GM21723 (cell line): Measurements from ENCODE around the gene AP5B1.

Experiments
- ATAC-seq: cut with Tn5 transposase; IDR thresholded peaks from one replicate; pipeline ENCODE4 v1.9.1; 2021; ENCODE audit warnings: mild to moderate bottlenecking, moderate library complexity; ENCODE audit not compliant: unreplicated experiment

AP5B1 gene

DNA sequence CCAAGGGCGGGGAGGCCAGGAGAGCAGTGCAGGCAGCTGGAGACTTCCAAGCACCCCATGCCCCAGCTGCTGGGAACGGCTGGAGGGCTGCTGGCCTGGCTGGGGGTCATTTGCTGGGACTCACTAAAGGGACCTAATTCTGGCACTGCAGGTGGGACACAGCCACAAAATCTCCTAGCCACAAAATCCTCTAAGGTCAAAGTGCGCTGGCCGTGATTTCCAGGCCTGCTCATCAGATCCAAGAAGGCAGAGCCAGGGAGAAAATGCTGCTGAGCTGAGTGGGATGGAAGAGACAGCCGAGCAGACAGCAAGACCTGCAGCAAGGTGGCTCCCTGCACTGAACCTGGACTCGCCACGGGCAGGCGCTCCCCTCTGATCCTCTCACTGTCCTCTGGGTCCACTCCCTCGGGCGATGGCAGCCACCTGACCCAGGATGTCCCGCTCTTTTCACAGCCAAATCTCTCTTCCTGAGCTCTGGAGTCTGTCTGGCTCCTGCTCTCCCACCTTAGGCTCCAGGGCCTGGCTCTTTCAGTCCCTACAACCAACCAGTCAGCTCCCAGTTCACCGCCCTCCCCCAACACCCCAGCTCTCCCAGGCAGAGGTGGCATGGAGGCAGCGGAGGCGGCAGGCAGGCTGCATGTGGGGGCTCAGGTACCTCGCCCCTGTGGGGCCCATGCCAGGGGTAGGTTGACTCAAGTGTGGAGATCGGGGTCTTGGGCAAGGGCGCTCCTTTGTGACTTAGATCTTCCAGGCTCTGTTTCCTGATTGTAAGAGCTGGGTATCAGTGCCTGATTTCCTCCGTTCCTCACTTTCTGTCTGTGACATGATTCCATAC lies 20.6 kb upstream of the AP5B1 start:
- no peak for ATAC-seq

DNA sequence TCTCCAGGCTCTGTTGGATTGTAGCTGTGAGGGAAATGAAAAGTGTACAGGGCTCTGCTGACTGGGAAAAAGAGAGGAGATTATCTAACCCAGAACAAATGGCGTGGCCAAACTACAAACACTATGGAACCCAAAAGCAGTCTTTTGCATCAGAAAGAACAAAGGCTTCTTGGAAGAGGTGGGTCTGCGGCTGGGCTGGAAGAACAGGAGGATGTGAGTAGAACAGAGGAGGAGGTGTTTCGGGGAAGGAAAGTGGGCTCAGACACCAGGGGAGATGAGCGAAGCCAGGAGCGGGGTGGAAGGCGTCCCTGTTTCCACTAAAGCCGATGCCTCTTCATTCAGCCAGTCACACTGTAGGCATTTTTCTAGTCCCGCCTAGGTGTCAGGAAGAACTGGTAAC lies 18.1 kb upstream of the AP5B1 start:
- no peak for ATAC-seq

DNA sequence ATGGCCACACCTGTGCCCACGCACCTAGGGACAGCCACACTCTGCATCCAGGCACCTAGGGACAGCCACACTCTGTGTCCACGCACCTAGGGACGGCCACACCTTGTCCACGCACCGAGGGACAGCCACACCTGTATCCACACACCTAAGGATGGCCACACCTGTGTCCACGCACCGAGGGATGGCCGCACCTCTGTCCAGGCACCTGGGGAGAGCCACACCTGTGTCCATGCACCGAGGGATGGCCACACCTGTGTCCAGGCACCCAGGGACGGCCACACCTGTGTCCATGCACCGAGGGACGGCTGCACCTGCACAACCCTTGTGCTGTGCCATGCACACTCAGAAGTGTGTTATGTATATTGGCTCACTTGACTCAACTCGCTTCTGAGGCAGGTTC lies 16.9 kb upstream of the AP5B1 start:
- ATAC-seq = no peak

DNA sequence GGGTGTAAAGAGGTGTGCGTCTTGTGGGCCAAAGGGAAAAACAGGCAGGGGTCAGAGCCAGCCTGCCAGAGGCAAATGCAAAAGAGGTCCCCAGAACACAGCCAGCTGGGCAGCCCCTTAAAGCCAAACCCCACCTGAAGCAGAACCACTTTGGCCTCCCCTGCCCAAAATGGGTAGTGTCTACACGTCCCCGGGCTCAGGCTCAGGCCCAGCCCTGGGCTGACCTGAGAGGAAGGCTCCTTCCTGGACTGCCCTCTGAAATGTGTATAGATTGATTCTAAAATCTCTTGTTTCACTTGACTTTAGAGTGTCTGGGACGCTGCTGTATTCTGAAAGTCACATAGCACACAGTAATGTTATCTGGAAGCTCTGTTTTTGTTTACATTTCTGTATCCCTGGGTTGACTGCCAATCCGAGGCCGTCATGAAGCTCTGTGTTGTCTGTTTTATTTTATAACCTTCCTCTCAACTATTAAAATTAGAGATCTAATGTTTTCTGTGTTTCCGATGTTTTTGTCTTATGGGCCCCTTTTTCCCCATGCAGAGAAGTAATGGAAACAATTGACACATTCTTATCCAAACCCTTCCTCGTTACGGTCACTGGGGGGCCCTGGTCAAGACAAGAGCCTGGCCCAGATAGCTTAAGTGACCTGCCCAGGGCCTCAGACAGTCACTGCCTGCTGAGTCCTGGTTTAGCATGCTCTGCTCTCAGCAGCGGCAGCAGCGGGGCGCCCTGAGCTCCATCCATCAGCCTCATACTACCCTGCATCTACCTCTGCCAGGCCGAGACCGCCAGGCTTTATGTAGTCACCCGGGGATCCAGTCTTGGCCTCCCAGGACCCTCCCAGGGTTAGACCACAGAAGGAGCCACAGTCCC lies 16.2 kb upstream of the AP5B1 start:
- ATAC-seq = no peak

DNA sequence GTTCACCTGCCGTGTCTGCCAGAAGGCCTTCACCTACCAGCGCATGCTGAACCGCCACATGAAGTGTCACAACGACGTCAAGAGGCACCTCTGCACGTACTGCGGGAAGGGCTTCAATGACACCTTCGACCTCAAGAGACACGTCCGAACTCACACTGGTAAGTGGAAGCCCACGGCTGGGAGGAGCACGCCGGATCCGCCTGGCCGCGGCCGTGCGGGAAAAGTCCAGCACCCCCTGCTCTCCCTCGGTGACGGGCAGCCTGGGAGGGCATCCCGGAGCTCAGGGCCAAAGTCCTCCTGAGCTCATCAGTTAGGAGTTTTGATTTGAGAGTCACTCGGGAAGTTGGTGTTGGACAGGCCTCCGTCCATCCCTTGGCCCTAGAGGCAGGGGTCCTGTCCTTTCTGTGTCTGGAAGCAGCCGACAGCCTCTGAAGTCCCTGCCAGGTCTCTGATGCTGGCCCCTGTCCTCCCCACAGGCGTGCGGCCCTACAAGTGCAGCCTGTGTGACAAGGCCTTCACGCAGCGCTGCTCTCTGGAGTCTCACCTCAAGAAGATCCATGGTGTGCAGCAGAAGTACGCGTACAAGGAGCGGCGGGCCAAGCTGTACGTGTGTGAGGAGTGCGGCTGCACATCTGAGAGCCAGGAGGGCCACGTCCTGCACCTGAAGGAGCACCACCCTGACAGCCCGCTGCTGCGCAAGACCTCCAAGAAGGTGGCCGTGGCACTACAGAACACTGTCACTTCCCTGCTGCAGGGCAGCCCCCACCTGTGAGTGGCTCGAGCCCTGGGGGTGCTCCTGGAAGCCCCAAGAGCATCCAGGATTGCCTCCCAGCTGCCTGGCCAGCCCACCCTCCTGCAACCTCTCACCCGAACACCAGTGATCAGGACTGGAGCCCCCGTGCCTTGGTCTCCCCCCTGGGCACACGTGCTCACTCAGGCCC lies 14.1 kb upstream of the AP5B1 start:
- ATAC-seq = no peak

DNA sequence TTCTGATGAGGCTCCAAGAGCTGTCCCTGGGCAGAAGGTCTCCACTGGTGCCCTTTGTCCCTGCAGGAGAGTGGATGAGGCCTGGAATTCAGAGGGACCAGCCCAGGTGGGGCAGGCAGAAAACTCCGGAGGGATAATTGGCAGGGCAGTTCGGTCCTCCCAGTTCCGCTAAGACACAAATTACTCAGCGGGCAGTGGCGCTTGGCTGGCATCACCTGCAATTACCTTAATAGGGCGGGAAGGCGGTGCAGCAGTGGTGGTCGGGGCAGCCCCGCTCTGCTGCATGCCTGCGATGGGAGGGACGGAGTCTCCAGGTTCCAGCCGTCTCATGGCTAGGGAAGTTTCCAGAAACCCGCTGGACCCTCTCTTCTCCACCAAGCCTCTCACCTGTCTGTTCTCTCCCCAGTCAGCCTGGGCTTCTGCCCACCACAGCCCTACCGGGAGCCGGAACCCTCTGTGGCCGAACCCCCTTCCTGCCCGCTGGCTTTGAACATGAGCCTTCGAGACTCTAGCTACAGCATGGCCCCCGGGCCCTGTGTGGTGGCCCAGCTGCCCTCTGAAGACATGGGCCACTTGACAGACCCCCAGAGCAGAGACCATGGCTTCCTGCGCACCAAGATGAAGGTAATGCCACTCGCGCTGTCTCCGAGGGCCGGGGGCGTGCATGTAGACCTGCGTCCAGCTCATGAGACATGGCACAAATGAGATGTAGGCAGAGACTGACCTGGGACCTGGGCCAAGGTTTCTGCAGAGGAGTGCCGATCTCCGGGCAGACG lies 13.0 kb upstream of the AP5B1 start:
- no peak for ATAC-seq

DNA sequence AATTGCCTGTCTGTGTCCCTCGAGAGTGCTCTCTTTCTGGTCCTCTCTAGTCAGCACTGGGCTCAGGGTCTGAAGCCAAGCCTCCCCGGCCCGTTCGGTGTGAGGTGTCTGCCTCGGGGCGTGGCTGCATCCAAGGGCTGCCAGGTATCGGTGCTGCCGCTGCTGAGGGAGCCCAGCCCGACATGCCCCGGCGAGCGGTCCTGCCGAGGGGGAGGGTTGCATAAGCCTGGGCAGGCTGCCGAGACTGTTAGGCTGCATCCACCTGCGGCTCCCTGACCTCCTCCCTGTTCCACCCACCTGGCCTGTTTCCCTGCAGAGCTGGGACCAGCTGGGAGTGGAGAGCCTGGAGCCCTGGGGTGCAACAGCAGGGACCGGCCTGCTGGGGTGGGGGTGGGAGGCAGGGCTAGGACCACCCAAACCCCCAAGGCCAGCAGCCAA lies 12.4 kb upstream of the AP5B1 start:
- ATAC-seq = no peak

DNA sequence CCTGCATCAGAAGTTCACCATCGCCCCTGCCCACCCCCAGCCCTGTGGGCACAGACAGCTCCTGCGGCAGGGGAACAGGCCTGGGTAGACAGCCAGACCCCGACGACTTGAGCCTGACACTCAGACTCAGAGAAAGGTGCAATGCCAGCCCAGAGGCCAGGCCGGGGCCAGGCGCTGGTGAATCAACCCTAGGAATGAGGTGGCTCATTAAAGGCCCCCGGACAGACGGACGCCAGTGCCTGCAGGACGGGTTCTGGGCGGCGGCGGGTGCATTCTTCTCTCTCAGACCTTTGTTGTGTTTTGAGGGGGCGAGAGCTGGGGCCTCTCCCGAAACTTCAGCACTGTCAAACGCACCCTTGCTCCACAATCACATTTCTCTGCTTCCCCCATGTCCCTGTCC lies 11.7 kb upstream of the AP5B1 start:
- no peak for ATAC-seq

DNA sequence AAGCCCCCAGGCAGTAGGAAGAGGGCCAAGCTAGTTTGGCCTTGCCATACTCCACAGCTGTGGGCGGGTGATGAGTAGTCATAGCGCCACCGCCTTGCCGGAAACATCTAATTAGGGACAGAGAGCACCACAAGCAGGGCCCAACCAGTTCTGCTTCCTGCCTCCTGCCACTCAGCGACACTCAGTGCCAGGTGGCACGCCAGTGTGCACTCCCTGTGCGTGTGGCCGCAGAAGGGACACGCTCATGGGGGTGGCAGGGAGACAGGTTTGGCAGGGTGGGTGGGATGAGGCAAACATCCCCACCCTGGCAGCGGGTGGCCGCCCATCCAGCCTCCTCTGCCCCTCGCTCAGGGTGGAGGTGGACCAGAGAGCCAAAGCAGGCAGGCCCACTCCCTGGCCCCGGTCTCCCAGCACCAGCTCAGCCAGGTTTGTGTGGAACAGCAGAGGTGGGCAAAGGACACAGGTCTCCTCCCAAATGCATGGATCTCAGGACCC lies 11.0 kb upstream of the AP5B1 start:
- ATAC-seq = no peak

DNA sequence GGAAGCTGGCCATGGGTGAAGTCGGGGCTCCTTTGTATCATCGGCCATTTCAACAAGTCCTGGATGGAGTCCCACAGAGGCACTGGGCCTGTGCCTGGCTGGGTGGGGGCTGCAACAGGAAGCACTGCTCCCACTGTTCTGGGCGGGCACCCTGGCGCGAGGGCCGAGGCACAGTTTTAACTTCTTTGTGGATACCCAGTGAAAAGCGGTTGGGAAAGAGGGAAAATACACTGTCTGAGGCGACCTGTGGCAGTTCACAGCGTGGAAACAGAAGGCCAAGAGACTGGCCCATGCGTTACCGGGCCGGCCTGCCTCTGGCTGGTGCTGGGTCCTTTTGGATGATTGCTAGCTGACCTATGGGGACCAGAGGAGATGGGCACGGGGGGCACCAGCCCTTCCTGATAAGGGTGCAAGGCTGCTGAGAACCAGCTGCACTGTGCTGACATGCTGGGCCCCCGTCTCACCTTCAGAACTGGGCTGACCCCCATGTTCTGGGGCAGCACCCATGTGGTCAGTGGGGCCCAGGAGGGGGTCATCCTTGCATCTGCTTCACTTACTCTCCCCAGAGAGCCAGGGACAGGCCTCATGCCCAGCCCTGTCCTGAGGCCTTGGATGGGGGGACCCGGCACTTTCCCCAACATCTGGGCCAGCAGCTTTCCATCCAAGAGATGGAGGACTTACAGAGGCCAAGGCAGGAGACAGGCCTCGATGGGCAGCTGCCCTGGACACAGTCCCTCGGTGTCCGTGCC lies 10.3 kb upstream of the AP5B1 start:
- no peak for ATAC-seq

DNA sequence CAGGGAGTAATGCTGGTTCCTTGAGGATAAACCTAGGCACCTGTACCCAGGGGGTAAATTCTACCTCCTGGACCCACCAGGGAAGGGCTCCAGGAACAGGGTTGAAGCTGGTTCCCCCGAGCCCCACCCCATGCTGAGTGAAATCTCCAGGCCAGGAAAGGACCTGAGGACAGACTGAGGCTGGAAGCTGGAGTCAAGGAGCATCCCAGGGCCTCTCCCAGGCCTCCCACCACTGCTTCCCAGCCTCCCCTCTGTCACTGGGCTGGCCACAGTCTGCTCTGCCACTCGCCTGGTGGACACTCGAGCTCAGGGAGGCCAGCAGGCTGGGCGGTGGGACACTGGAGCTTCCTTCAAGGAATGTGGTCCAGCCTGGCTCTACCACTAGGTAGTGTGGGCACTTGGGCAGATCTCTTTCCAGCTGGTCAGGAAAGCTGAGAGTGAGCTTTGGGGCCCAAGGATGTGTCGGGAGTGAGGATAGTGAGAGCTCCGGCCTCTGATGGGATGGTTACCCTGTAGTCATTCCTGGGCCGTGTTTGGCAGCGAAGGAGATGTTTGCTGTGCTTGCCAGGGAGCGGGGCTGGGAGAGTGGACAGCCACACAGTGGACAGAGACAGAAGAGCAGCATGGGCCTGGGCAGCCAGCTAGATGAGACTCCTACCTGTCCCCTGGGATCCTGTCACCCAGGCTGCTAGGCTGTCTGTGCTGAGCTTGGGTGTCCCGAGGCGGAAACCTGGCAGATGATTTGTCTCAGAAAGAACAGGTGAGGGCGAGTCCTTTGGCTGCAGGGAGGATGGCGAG lies 9.5 kb upstream of the AP5B1 start:
- ATAC-seq = no peak

DNA sequence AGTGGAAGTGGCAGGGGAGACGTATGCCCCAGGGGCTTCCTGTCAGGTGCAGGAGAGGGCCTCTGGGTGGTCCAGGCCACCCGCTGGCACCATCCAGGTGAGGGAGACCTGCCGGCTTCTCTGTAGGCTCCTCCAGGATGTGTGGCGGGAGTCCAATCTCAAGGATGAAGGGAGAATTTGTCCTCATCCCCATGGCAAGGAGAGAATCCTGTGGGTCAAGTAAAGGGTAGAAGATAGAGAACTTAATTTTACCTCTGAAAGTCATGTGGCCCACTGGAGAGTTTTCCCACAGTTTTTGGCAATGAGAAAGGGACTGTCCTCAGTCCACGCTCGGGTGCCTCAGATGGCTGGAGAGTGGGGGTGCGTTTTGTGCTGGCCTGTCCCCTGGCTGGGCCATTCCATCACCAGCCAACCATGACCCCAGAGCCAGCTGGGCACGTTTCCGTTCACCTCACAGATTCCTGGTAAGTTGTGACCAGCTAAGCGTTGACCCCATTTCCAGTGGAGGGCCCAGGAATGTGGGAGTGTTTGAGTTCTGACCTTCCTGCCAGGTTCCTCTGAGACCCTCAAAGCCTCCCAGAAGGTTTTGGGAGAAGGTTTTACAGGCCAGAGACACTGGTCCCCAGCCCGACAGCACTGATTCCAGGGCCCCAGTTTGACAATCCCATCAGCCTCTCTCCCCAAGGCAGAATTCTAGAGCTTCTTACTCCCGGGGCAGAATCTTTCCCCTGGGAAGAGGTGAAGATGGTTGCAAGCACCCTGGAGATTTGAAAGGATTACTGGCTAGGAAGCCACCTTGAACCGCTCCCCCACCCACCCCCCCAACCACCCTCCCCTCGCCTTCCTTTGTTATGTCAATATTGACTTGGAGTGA lies 8.7 kb upstream of the AP5B1 start:
- no peak for ATAC-seq

DNA sequence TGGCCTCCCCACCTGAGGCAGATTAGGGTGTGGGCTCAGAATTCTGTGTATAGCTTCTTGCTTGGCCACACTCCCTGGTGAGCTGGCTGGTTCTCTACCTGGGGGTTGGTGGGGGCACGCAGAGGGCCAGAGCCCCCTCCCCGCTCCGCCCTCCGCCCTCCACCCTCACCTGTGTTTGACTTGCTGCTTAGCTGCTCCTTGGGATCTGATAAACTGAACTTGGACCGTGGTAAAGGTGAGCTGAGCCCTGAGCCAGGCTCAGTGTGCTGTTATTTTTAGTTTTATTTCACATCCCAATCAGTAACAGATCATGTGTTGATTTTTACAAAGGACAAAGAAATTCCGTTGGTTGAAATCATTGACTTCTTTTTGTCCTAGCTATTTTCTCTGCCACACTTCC lies 8.0 kb upstream of the AP5B1 start:
- ATAC-seq = no peak

DNA sequence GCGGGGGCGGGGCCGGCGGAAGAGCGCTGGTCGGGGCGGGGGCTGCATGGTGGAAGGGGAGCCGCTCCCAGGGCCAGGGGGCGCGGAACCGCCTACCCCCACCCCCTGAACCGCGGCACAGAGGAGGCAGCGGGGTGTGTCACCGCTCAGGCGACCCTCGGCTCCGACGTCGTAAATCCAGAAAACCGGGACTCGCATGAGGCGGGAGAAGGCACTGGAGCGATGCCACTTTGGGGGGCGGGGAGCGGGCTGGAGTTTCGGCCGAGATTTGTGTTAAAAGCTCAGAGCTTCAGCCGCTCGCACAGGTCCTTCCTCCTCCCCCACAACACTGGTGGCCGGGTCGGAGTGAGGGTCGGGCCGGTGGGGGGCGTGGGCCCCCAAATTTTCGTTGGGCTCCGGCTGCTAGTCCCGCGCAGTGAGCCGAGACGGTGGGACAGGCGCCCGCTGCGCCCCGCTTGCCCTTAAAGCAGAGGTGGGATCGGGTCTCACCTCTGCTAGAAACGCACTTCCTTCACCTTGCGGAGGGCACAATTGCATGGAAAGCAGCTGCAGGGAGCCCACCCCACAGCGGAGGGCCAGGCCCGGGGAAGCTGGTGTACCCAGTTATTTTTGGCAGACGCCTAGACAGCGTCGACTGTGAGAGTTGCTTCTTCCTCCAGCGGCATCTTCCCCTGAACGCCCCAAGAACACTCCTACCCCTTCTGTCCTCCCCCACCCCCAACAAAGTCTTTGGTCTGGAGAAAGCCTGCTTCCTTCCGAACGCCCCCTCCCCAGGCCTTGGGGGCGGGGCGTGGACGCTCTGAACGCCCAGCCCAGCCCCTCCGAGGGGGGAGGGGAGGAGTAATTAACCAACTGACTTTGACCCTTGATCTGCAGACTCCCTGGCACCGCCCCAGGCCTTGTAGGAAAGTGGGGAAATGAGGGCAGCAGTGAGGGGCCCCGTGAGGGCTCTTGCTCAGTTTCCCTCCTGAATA lies 7.2 kb upstream of the AP5B1 start:
- no peak for ATAC-seq

DNA sequence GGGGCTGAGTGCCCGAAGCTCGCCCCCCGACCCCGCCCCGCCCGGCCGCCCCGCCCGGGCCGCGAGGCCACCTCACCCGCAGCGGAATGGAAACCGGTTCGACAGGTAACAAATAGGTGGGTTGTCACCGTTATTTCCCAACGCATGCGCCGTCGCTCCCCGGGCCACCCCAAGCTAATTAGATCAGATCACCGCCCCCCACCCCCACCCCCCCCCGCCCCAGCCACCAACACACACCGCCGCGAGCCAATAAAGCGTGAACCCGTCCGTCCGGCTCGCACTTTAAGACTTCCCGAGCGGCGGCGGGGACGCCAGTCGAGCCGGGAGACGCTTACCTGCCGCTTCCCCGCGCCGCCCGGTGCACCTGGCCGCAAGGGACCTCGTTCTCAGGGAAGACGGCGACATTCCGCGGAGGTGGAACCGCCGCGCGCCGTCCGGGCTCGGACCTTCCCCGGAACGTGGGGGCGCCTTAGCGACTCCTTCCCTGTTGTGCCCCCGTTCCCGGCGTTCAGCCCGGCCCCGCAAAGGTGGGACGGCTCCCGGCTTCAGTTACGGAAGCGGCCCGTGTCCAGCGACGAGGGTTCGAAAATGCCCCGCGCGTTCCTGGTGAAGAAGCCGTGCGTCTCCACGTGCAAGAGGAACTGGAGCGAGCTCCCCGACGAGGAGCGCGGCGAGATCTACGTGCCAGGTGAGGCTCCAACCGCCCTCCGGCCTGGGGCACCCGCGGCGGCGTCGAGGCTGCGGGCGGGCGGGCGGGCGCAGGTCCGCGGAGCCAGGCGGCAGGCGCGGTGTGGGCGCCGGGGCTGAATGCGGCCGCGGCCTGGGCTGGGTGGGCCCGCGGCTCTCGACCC lies 6.2 kb upstream of the AP5B1 start, which contains the start of gene OVOL1:
Gene OVOL1 (plus strand): TSS at position 278 of the 851 bp plus-strand sequence. CDS start 311 bp downstream, at position 589.
- ATAC-seq = no peak
